Measurements from ENCODE around the gene ANO9.

Gene ANO9

GRCh38 chr11:441418-442274 is at the start of gene ANO9:
Gene ANO9 (minus strand): TSS chr11:442011. CDS start chr11:441926, 85 bp downstream.
- DNase-seq: no peak

- DNase-seq: no peak
Observed at GRCh38 chr11:491358-491757, 49.5 kb upstream of the ANO9 start.

- no peak for DNase-seq
Observed at GRCh38 chr11:490930-491260, 49.1 kb upstream of the ANO9 start.

GRCh38 chr11:490186-490929 is 48.5 kb upstream of the ANO9 start:
- DNase-seq: no peak

- no peak for DNase-seq
Observed at GRCh38 chr11:489610-490185, 47.9 kb upstream of the ANO9 start.

GRCh38 chr11:488992-489391 is 47.2 kb upstream of the ANO9 start:
- no peak for DNase-seq

GRCh38 chr11:488579-488978 is 46.8 kb upstream of the ANO9 start:
- no peak for DNase-seq

GRCh38 chr11:488062-488461 is 46.3 kb upstream of the ANO9 start:
- no peak for DNase-seq

- no peak for DNase-seq
Observed at GRCh38 chr11:487571-488021, 45.8 kb upstream of the ANO9 start.

- DNase-seq: no peak
Observed at GRCh38 chr11:486189-486588, 44.4 kb upstream of the ANO9 start.

GRCh38 chr11:484616-485015 is 42.8 kb upstream of the ANO9 start:
- DNase-seq: no peak

- DNase-seq: no peak
Observed at GRCh38 chr11:479311-479710, 37.5 kb upstream of the ANO9 start.

- no peak for DNase-seq
Observed at GRCh38 chr11:477052-477715, 35.4 kb upstream of the ANO9 start.

- DNase-seq: no peak
Observed at GRCh38 chr11:476416-476815, 34.6 kb upstream of the ANO9 start.

GRCh38 chr11:475941-476340 is 34.1 kb upstream of the ANO9 start:
- DNase-seq: no peak

- DNase-seq: no peak
Observed at GRCh38 chr11:474914-475506, 33.2 kb upstream of the ANO9 start.

GRCh38 chr11:473962-474785 is 32.4 kb upstream of the ANO9 start:
- no peak for DNase-seq

GRCh38 chr11:473415-473814 is 31.6 kb upstream of the ANO9 start:
- DNase-seq: no peak

GRCh38 chr11:472816-473215 is 31.0 kb upstream of the ANO9 start:
- DNase-seq: no peak

GRCh38 chr11:472272-472671 is 30.5 kb upstream of the ANO9 start:
- DNase-seq: no peak

GRCh38 chr11:471468-472145 is 29.8 kb upstream of the ANO9 start:
- DNase-seq: no peak
